ENCODE data around the gene C16orf90.
"Not testable (repeated sequence)": the region's sequence is repeated elsewhere in the genome, so short reads cannot be mapped to it uniquely, and the experiment has no call there.

The C16orf90 gene

DNA sequence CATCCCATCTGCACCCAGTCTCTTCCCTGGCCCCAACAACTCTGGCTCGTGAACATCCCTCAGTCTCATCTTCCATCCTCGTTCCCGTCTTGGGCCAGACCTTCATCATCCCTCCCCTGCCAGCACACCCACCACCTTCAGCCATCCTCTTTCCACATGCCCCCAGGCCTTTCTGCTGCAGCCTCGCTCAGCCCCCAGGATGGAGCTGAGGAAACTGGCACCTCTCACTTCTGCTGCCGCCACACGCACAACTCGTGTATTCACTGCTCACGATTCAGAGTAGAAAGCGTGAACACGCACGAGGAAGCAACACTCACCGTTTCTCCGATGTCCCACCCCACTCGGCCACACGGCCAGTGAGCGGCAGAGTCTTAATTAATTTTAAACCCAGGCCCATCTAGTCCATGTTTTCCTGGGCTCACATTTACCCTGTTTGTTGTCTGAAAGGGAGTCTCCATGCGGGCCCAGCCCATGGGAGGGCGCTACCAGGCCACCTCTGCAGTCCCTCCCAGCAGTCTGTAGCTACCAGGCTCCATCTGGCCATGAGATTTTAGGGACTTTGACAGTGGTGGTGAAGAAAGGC lies 12.5 kb downstream of the C16orf90 start:
- DNase-seq (ENCODE audit: low read depth) = no peak

DNA sequence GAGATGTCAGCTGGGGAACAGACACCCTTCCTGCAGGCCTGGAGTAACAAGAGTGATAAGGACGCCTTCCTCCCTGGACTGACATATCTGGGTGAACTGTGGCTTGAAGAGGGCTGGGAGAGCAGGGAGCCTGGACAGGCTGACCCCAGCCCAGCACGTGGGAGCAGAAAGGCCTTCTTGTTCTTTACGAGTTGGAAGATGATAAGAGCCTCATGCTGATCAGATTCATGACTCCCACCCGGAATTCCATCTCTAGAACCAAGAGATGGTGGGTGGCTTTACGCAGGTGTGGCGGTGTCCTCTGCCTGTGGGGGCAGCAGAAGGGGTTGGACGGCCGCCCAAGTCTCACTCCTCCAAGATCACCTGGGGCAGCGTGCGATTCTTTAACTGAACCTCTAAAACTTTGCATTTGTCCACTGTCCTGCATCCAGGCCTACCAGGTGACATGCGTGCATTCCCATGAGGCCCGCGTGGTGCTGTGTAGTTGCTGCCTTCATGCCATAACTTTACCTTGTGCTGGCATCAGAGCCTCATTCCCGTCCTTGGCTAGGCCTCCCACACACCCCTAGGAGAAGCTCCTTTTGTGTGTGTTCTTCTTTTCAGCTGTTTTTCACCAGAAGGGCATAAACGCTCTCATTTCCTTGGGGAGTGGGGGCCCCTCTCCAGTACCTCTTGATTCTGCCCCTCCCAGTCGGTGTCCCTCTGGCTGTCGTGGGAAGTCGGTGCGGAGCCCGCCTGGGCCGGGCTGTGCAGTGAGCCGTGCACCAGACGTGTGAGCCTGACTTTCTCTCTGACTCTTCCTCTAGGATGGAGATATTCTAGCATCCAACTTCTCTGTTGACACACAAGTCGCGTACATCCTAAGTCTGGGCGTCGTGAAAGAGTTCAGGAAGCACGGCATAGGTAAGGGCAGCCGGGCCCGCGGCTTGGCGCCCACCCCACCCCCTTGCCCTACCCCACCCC lies 13.3 kb downstream of the C16orf90 start:
- no peak for DNase-seq (ENCODE audit: low read depth)

DNA sequence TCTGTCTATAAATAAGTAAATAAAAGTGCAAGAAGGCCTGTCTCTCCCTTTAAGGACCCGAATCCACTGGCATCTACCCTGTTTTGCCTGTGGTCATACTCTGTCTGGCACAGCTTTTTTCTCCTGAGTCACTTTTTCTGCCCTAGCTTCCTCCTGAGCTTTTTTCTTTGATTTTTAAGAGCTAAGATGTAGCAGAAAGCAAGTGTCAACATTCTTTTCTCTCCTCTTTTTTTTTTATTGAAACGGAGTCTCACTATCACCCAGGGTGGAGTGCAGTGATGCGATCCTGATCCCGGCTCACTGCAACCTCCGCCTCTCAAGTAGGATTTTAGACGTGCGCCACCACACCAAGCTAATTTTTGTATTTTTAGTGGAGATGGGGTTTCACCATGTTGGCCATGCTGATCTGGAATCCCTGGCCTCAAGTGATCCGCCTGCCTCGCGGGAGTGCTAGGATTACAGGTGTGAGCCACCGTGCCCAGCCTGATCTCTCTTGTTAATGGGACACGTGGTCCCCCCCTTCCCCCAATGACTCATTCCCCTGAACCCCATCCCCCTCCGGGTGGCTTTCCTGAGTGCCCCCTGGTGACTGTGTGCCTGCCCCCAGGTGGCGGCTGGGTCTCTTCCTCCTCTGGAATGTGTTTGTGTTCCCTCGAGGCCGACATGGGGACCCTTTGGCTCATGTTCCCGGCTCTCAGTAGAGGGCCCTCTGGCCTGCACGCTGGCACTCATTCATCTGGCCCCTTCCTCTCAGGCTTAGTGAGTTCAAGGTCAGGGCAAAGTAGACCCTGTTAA lies 14.2 kb downstream of the C16orf90 start:
- DNase-seq (ENCODE audit: low read depth) = no peak

DNA sequence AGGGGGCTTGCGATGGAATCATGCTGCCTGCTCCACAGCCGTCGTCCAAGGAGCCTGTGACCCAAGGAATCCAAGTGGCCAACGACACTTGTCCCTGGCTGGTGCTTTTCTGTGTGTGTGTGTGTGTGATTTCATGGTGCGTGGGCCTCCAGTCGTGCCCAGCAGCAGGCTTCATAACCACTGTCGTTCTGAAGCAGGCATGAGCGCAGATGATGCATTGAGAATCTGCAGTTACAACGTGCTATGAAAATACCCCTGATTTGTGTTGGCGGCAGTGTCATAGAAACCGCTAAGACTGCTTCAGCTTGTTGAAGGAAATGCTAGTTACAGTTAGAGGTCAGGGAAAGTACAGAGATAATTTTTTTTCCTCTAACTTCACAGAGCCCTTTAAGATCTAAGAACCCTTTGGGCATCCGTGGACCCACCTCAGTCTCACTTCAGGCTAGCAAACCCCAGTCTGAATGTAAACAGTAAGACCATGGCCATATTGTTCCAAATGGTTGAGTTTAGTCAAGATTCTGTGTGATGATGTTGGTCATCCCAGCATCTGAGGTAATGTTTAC lies 15.6 kb downstream of the C16orf90 start:
- no peak for DNase-seq (ENCODE audit: low read depth)

GRCh38 chr16:3478242-3478925 lies 16.9 kb downstream of the C16orf90 start:
- no peak for DNase-seq (ENCODE audit: low read depth)

DNA sequence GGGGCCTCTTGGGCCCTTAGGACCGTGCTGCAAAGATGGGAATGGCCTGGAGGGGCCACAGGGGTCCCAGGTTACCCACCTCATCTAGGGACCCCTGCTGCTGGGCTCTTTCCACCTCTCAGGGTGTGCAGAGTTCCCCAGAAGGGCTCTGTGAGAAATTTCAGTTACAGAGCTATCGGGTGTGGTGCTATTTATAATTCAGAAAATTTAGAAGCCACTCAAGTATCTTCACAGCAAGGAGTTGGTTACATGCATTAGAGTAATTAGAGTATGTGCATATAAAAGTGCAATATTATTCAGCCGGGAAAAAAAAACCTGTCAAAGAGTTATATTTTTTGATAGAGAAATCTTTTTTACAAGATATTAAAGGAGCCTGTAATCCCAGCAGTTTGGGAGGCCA lies 18.9 kb downstream of the C16orf90 start:
- DNase-seq (ENCODE audit: low read depth) = no peak

GRCh38 chr16:3475604-3476375 lies 19.5 kb downstream of the C16orf90 start:
- DNase-seq (ENCODE audit: low read depth) = no peak

GRCh38 chr16:3474870-3475269 lies 20.4 kb downstream of the C16orf90 start:
- not testable (repeated sequence) for DNase-seq (ENCODE audit: low read depth)

GRCh38 chr16:3474136-3474779 lies 21.0 kb downstream of the C16orf90 start:
- no peak for DNase-seq (ENCODE audit: low read depth)

GRCh38 chr16:3473596-3473943 lies 21.7 kb downstream of the C16orf90 start:
- DNase-seq (ENCODE audit: low read depth) = not testable (repeated sequence)

GRCh38 chr16:3472878-3473595 lies 22.3 kb downstream of the C16orf90 start:
- DNase-seq (ENCODE audit: low read depth) = no peak

DNA sequence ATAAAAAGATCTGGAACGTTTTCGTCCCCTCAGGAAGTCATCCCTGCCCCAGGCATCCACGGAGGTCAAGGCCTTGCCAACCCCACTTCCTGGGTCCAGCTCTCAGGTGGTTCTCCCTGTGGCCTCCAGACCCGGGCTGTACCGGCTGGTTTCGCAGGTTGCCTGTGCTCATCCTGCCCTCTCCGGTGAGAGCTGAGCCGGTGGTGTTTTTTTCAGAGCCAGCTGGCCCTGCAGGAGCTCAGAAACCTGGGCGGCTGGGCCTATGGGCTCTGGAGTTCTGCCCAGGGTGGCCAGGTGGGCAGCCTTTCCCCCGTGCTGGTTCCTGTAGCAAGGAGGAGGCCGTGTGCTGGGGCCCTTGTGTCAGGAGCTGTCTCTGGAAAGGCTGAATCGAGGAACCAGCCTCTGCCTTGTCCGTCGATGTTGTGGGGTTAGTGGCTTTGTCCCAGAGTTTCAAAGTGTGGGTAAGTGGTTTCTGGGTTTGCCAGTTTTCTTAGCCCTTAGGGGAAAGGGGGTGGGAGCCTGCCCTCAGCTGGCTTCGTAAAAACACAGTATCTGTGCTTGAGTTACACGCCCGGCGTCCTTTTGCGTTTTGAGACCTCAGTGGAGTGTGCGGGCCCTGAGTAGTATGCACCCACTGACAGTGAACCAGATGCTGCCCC lies 23.6 kb downstream of the C16orf90 start:
- DNase-seq (ENCODE audit: low read depth) = no peak

GRCh38 chr16:3470723-3471122 lies 24.6 kb downstream of the C16orf90 start:
- DNase-seq (ENCODE audit: low read depth) = no peak

GRCh38 chr16:3469736-3470135 lies 25.6 kb downstream of the C16orf90 start:
- no peak for DNase-seq (ENCODE audit: low read depth)

- no peak for DNase-seq (ENCODE audit: low read depth)
These were observed 26.8 kb downstream of the C16orf90 start for GRCh38 chr16:3468501-3468900.

- DNase-seq (ENCODE audit: low read depth) = no peak
These were observed 27.4 kb downstream of the C16orf90 start for GRCh38 chr16:3467921-3468320.

DNA sequence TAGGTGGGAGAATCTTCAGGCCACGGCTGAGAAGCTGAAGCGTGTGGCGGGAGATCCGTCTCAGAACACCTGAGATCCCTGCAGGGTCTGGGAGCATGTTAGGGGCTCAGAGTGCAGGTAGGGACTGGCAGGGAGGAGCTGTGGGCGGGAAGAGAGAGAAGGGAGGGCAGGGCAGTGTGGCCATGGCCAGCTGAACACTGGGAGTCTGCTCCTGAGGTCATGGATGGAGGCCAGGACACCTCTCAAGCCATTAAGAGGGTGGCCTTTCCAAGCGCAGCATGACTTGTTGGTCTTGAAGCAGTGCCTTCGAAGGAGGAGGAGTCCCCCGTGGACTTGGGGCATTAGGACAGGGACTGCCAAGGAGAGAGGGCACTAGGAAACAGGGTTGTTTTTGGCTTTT lies 28.1 kb downstream of the C16orf90 start:
- no peak for DNase-seq (ENCODE audit: low read depth)

- DNase-seq (ENCODE audit: low read depth) = no peak
These were observed 29.2 kb downstream of the C16orf90 start for GRCh38 chr16:3465911-3466584.

DNA sequence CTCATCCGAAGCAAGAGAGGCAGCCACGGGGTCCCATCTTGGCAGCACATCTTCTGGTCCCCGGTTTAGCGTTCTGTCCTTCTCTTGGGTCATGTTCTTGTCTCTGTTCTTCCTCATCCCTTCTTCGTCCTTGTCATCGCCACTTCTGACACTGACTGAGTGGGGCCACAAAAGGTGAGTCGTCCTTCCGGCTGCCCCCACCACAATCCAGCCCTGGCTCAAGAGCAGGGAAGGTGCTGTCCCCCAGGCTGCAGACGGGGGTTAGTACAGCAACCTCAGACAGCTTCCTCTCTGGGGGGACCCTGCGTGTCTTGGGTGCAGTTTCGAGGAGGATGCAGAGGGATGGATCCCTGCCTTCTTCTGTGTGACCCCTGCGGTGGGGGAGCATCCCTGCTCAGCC lies 30.0 kb downstream of the C16orf90 start:
- DNase-seq (ENCODE audit: low read depth) = no peak
